Liver (tissue), 9 donors: ENCODE data around the gene NDST1. TPM values are rescaled to one million over a fixed set of nuclear protein-coding genes. Genes with fewer than 3 reads are reported as not detected.

Source experiments
- DNase-seq: peaks from one replicate; pipeline ENCODE4 v3.0.0-alpha.2; 2017; ENCODE audit warnings: low spot score
- H3K27ac ChIP-seq, 2 donors: one replicate each; pipeline ENCODE4 v1.7.0; 2013; ENCODE audit warnings: inconsistent platforms in 2 of 2, low read length in 2 of 2, control low read depth in 1 of 2, low read depth in 1 of 2, mild to moderate bottlenecking in 1 of 2
- H3K27me3 ChIP-seq, 4 donors: one replicate each; pipeline versions ENCODE4 v1.6.1 to v1.7.0; 2013; ENCODE audit warnings: low read length in 3 of 4, inconsistent platforms in 1 of 4, mild to moderate bottlenecking in 1 of 4, moderate library complexity in 1 of 4; ENCODE audit not compliant: control insufficient read depth in 4 of 4, insufficient read depth in 4 of 4
- H3K36me3 ChIP-seq, 4 donors: one replicate each; pipeline versions ENCODE4 v1.6.1 to v1.7.0; 2013; ENCODE audit warnings: low read length in 3 of 4, mild to moderate bottlenecking in 3 of 4, low read depth in 1 of 4, moderate library complexity in 1 of 4; ENCODE audit not compliant: control insufficient read depth in 4 of 4, insufficient read depth in 3 of 4
- H3K4me1 ChIP-seq, 4 donors: one replicate each; pipeline versions ENCODE4 v1.6.1 to v1.7.0; 2013; ENCODE audit warnings: low read length in 3 of 4, mild to moderate bottlenecking in 3 of 4, moderate library complexity in 1 of 4; ENCODE audit not compliant: control insufficient read depth in 4 of 4, insufficient read depth in 4 of 4
- H3K4me3 ChIP-seq, 3 donors: one replicate each; pipeline versions ENCODE4 v1.6.1 to v1.7.0; 2013; ENCODE audit warnings: low read length in 3 of 3, control low read depth in 1 of 3, low read depth in 1 of 3, mild to moderate bottlenecking in 1 of 3
- H3K9ac ChIP-seq, 2 donors: one replicate each; pipeline ENCODE4 v1.7.0; 2013; ENCODE audit warnings: low read length in 2 of 2, mild to moderate bottlenecking in 2 of 2, moderate library complexity in 2 of 2, control low read depth in 1 of 2, low read depth in 1 of 2
- H3K9me3 ChIP-seq, 4 donors: one replicate each; pipeline versions ENCODE4 v1.6.1 to v1.7.0; 2013; ENCODE audit warnings: low read length in 3 of 4; ENCODE audit not compliant: control insufficient read depth in 4 of 4
- CTCF ChIP-seq: fragments of 150-350 bp; IDR thresholded peaks from 2 replicates; pipeline ENCODE4 v1.5.1; 2017; ENCODE audit warnings: improper control_type of control experiment, low read depth, low read length; ENCODE audit not compliant: missing input control
- EGR1 ChIP-seq, 2 donors: IDR thresholded peaks; 2 replicates each; pipeline ENCODE4 v1.6.1; 2016 to 2018; ENCODE audit warnings: antibody characterized with exemption in 2 of 2, low read depth in 2 of 2
- FOXA1 ChIP-seq: IDR thresholded peaks from 2 replicates; pipeline ENCODE4 v1.6.1; 2016; ENCODE audit warnings: antibody characterized with exemption
- FOXA2 ChIP-seq: IDR thresholded peaks from 2 replicates; pipeline ENCODE4 v1.6.1; 2016; ENCODE audit warnings: antibody characterized with exemption
- GABPA ChIP-seq, 2 donors: IDR thresholded peaks in 1 of 2; conservative IDR thresholded peaks in 1 of 2; 2 replicates each; pipeline ENCODE4 v1.6.1; 2016; ENCODE audit warnings: antibody characterized with exemption in 2 of 2, mild to moderate bottlenecking in 1 of 2, moderate library complexity in 1 of 2
- HNF4A ChIP-seq, 2 donors: conservative IDR thresholded peaks; 2 replicates each; pipeline ENCODE4 v1.6.1; 2016; ENCODE audit warnings: antibody characterized with exemption in 2 of 2, mild to moderate bottlenecking in 2 of 2
- HNF4G ChIP-seq: IDR thresholded peaks from 2 replicates; pipeline ENCODE4 v1.6.1; 2016; ENCODE audit warnings: antibody characterized with exemption
- JUND ChIP-seq, 2 donors: IDR thresholded peaks; 2 replicates each; pipeline ENCODE4 v1.6.1; 2016; ENCODE audit warnings: antibody characterized with exemption in 2 of 2
- MAX ChIP-seq: IDR thresholded peaks from 2 replicates; pipeline ENCODE4 v1.6.1; 2016; ENCODE audit warnings: antibody characterized with exemption
- NR2F2 ChIP-seq: IDR thresholded peaks from 2 replicates; pipeline ENCODE4 v1.6.1; 2016; ENCODE audit warnings: antibody characterized with exemption
- RAD21 ChIP-seq, 2 donors: IDR thresholded peaks; 2 replicates each; pipeline ENCODE4 v1.6.1; 2016; ENCODE audit warnings: antibody characterized with exemption in 2 of 2, mild to moderate bottlenecking in 2 of 2
- REST ChIP-seq: IDR thresholded peaks from 2 replicates; pipeline ENCODE4 v1.6.1; 2016; ENCODE audit warnings: antibody characterized with exemption, mild to moderate bottlenecking
- SP1 ChIP-seq: IDR thresholded peaks from 2 replicates; pipeline ENCODE4 v1.6.1; 2018; ENCODE audit warnings: antibody characterized with exemption, mild to moderate bottlenecking
- YY1 ChIP-seq: IDR thresholded peaks from 2 replicates; pipeline ENCODE4 v1.6.1; 2016; ENCODE audit warnings: antibody characterized with exemption, mild to moderate bottlenecking
- WGBS: extraction: QIAGEN DNeasy Blood & Tissue Kit; methylation state at CpG from one replicate; pipeline ENCODE4 v1.1.7; 2013; 5-methylcytosine and 5-hydroxymethylcytosine counted together
- polyA plus RNA-seq, 2 donors: library from polyadenylated mRNA; stranded (reverse) in 1 of 2; unstranded in 1 of 2; fragments of 200-250 nt in 1 of 2; fragments of >200 nt in 1 of 2; fragmentation: Nextera tagmentation in 1 of 2; extraction: Ambion mirVana in 1 of 2; gene quantifications; one replicate each; pipeline versions ENCODE4 v1.2.1 to v1.2.3, GENCODE V29; 2013 to 2015
- total RNA-seq, 2 donors: library from RNA; depleted of rRNA; stranded (reverse); fragments of >200 nt; gene quantifications; one replicate each; pipeline ENCODE4 v1.2.3, GENCODE V29; 2014
- donor health status: healthy.
- donor health status: healthy.
- donor health status: healthy.
- donor health status: healthy.
- donor health status: healthy.

The NDST1 gene
- total and polyA plus RNA-seq, 4 donors, result 10.3 to 103 (median 39.0) TPM

GRCh38 chr5:150573216-150573615, 65.3 kb downstream of the NDST1 start:
- DNase-seq, result no peak
- WGBS, result 95% methylated on average over 5 of the region's 5 CpGs
- no peaks in the 10 kb centered on the region for H3K27me3 ChIP-seq

GRCh38 chr5:150573867-150574817, 66.2 kb downstream of the NDST1 start:
- WGBS, result 90% methylated on average over 18 of the region's 18 CpGs
- H3K27me3 ChIP-seq, result no peaks in the 10 kb centered on the region
- H3K4me1 ChIP-seq, result no peaks in the 10 kb centered on the region
- TF ChIP-seq SP1 (no peak), YY1 (no peak), REST (no peak)
- H3K9ac ChIP-seq, result no peak overlapping the region
- no peak overlapping the region for H3K27ac ChIP-seq
- no peak overlapping the region for H3K4me3 ChIP-seq
- H3K9me3 ChIP-seq, result no peaks in the 10 kb centered on the region
- H3K36me3 ChIP-seq, result no peaks in the 10 kb centered on the region
- DNase-seq, result no peak

More at GRCh38 chr5:150573216-150573615, 65.3 kb downstream of the NDST1 start:
- no peaks in the 10 kb centered on the region for H3K9me3 ChIP-seq
- H3K9ac ChIP-seq, result no peak overlapping the region
- no peaks in the 10 kb centered on the region for H3K36me3 ChIP-seq
- no peak for TF ChIP-seq SP1
- TF ChIP-seq YY1, result no peak
- no peak for TF ChIP-seq FOXA2
- TF ChIP-seq RAD21 (IDR thresholded peaks at IDR 0.05), result no peak
- no peaks in the 10 kb centered on the region for H3K4me1 ChIP-seq
- no peak overlapping the region for H3K4me3 ChIP-seq
- no peak overlapping the region for H3K27ac ChIP-seq

- WGBS, result 87% methylated on average over 15 of the region's 15 CpGs
- H3K36me3 ChIP-seq, result no peaks in the 10 kb centered on the region
- H3K27me3 ChIP-seq, result no peaks in the 10 kb centered on the region
- DNase-seq, result no peak
- H3K9ac ChIP-seq, result no peak overlapping the region
- H3K27ac ChIP-seq, result no peak overlapping the region
- H3K9me3 ChIP-seq, result no peaks in the 10 kb centered on the region
- H3K4me1 ChIP-seq, result peaks cover 0 to 7% (median 0%) of the 10 kb centered on the region in 4 donors
- H3K4me3 ChIP-seq, result no peak overlapping the region
- no peak for TF ChIP-seq RAD21 (IDR thresholded peaks at IDR 0.05)
- no peak for TF ChIP-seq REST
- TF ChIP-seq GABPA (IDR thresholded peaks at IDR 0.05 in 1 of 2, conservative IDR thresholded peaks at IDR 0.05 in 1 of 2), result no peak
- TF ChIP-seq NR2F2, result no peak
- no peak for TF ChIP-seq EGR1 (IDR thresholded peaks at IDR 0.05; ENCODE audit: low read depth in 2 of 2)
- no peak for TF ChIP-seq MAX
- no peak for TF ChIP-seq FOXA1
- TF ChIP-seq JUND (IDR thresholded peaks at IDR 0.05), result no peak
- TF ChIP-seq HNF4A (conservative IDR thresholded peaks at IDR 0.05), result no peak
- no peak for TF ChIP-seq YY1
- TF ChIP-seq CTCF, result no peak
- no peak for TF ChIP-seq FOXA2
- no peak for TF ChIP-seq HNF4G
These were observed 67.1 kb downstream of the NDST1 start for GRCh38 chr5:150574818-150575547.
